ENCODE measurements around the gene RNF112.
"Not testable (repeated sequence)": the region's sequence is repeated elsewhere in the genome, so short reads cannot be mapped to it uniquely, and the experiment has no call there.

Gene RNF112

DNA sequence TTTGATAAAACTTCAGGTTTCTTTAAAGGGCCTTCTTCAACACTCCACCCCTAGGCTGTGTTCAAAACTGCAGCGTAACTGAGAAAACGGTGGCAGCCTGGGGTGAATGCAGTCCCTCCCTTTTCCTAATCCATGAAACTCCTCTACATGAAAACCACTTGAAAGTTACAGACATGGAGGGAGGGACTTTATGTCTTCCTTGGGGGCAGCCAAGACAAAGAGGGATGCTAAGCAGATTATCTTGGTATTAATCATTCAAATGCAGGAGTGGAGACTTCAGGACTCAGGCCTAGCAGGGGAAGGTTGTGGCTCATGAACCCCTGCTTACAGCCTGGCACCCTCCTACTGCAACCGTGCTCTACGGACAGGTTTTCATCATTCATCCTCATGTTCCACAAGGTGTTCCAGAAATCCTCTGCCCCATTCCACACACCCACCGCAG is 46.8 kb downstream of the RNF112 start:
- Histone ChIP-seq H3K4me1 (ENCODE audit: insufficient read depth, low read length, poor library complexity, severe bottlenecking) (no peaks in the 10 kb centered on the region), H3K9me3 (ENCODE audit: insufficient read depth, low read depth, low read length) (no peaks in the 10 kb centered on the region), H2AFZ (ENCODE audit: low read length) (no peak overlapping the region), H3K9me2 (replicated peaks; ENCODE audit: low read depth, low read length) (no peaks in the 10 kb centered on the region), H3K9ac (ENCODE audit: low read depth, low read length, poor library complexity, severe bottlenecking) (no peak overlapping the region), H3F3A (ENCODE audit: low read depth) (no peaks in the 10 kb centered on the region), H4K20me1 (ENCODE audit: insufficient read depth, low read length, poor library complexity, severe bottlenecking) (no peaks in the 10 kb centered on the region), H3K79me2 (ENCODE audit: insufficient read depth, low read length) (no peaks in the 10 kb centered on the region), H3K4me3 (ENCODE audit: low read length, poor library complexity, severe bottlenecking) (no peak overlapping the region), H3K4me2 (ENCODE audit: low read depth, low read length, poor library complexity, severe bottlenecking) (no peak overlapping the region), H3K36me3 (ENCODE audit: insufficient read depth, low read length) (no peaks in the 10 kb centered on the region), H3K27me3 (ENCODE audit: insufficient read depth, low read length, poor library complexity, severe bottlenecking) (no peaks in the 10 kb centered on the region)
- TF ChIP-seq, protein P1, sequence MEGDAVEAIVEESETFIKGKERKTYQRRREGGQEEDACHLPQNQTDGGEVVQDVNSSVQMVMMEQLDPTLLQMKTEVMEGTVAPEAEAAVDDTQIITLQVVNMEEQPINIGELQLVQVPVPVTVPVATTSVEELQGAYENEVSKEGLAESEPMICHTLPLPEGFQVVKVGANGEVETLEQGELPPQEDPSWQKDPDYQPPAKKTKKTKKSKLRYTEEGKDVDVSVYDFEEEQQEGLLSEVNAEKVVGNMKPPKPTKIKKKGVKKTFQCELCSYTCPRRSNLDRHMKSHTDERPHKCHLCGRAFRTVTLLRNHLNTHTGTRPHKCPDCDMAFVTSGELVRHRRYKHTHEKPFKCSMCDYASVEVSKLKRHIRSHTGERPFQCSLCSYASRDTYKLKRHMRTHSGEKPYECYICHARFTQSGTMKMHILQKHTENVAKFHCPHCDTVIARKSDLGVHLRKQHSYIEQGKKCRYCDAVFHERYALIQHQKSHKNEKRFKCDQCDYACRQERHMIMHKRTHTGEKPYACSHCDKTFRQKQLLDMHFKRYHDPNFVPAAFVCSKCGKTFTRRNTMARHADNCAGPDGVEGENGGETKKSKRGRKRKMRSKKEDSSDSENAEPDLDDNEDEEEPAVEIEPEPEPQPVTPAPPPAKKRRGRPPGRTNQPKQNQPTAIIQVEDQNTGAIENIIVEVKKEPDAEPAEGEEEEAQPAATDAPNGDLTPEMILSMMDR (conservative IDR thresholded peaks at IDR 0.05; ENCODE audit: low read length), result no peak
- no peak for TF ChIP-seq EZH2phosphoT487 (IDR thresholded peaks at IDR 0.05; ENCODE audit: borderline replicate concordance)

DNA sequence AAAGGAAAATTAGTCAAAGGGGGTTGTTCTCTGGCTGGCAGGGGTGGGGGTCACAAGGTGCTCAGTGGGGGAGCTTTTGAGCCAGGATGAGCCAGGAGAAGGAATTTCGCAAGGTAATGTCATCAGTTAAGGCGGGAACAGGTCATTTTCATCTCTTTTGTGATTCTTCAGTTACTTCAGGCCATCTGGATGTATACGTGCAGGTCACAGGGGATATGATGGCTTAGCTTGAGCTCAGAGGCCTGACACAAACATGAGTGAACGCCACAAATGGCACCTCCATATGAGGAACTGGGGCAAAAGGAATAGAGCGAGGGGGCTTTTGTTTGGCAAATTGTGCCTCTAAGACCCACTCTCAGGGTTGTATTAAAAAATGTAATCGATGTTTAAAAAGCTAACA is 47.4 kb downstream of the RNF112 start:
- H3K4me1 ChIP-seq (ENCODE audit: insufficient read depth, low read length, poor library complexity, severe bottlenecking); H3K4me2 ChIP-seq (ENCODE audit: low read depth, low read length, poor library complexity, severe bottlenecking); H3K9ac ChIP-seq (ENCODE audit: low read depth, low read length, poor library complexity, severe bottlenecking): not testable (repeated sequence)

DNA sequence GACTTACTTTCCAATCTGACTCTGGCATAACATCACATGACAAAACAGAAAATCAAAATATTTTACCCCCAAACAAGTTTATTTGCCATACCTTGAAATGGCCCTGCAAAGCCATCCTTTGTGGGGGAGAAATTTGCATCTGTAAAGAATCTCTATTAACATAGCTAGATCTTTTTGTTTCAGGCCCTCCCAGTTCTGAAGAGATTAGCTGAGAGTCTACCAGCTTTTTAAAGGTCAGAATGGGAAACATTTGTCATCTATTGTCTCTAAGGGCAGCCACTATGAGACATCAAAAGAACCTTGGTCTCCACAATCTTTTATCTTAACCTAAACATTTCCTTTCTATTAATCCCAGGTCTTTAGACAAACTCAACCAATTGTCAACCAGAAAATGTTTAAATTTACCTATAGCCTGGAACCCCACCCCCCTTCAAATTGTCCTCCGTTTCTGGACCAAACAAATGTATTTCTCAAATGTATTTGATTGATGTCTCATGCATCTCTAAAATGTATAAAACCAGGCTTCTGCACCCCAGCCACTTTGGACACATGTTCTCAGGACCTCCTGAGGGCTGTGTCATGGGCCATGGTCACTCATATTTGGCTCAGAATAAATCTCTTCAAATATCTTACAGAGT is 48.1 kb downstream of the RNF112 start:
- not testable (repeated sequence) for H3K79me2 ChIP-seq (ENCODE audit: insufficient read depth, low read length); H3K4me2 ChIP-seq (ENCODE audit: low read depth, low read length, poor library complexity, severe bottlenecking); H3K9me3 ChIP-seq (ENCODE audit: insufficient read depth, low read depth, low read length); H3K9me2 ChIP-seq (replicated peaks; ENCODE audit: low read depth, low read length); H3F3A ChIP-seq (ENCODE audit: low read depth); H3K36me3 ChIP-seq (ENCODE audit: insufficient read depth, low read length); H3K4me1 ChIP-seq (ENCODE audit: insufficient read depth, low read length, poor library complexity, severe bottlenecking); H3K4me3 ChIP-seq (ENCODE audit: low read length, poor library complexity, severe bottlenecking); H4K20me1 ChIP-seq (ENCODE audit: insufficient read depth, low read length, poor library complexity, severe bottlenecking); H3K27me3 ChIP-seq (ENCODE audit: insufficient read depth, low read length, poor library complexity, severe bottlenecking); H2AFZ ChIP-seq (ENCODE audit: low read length); H3K9ac ChIP-seq (ENCODE audit: low read depth, low read length, poor library complexity, severe bottlenecking)

More for the DNA sequence above, 47.4 kb downstream of the RNF112 start:
- H3F3A ChIP-seq (ENCODE audit: low read depth); H3K36me3 ChIP-seq (ENCODE audit: insufficient read depth, low read length); H4K20me1 ChIP-seq (ENCODE audit: insufficient read depth, low read length, poor library complexity, severe bottlenecking); H3K9me3 ChIP-seq (ENCODE audit: insufficient read depth, low read depth, low read length); H3K9me2 ChIP-seq (replicated peaks; ENCODE audit: low read depth, low read length); H3K4me3 ChIP-seq (ENCODE audit: low read length, poor library complexity, severe bottlenecking); H3K79me2 ChIP-seq (ENCODE audit: insufficient read depth, low read length); H2AFZ ChIP-seq (ENCODE audit: low read length); H3K27me3 ChIP-seq (ENCODE audit: insufficient read depth, low read length, poor library complexity, severe bottlenecking): not testable (repeated sequence)

DNA sequence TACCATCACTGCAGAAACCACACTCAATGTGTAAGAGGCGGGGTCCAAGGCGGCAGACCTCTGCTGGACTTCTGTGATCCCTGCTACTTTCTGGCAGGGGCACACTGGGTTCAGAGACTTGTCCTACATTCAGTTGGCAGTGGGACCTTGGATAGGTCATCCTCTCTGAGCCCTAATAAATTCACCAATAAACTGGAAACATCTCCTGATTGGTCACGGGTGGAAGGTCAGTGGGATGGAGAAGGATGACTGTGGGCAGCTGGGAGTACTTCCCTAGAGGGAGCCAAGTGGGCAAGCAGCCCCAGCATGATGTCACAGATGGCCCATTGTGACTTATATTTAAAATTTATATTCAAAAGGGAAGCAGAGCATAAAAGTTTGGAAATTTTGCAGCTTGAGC is 49.7 kb downstream of the RNF112 start:
- H3K9me2 ChIP-seq (replicated peaks; ENCODE audit: low read depth, low read length), result no peaks in the 10 kb centered on the region
- no peak overlapping the region for H3K4me3 ChIP-seq (ENCODE audit: low read length, poor library complexity, severe bottlenecking)
- no peaks in the 10 kb centered on the region for H3K36me3 ChIP-seq (ENCODE audit: insufficient read depth, low read length)
- H3K9me3 ChIP-seq (ENCODE audit: insufficient read depth, low read depth, low read length), result no peaks in the 10 kb centered on the region
- H4K20me1 ChIP-seq (ENCODE audit: insufficient read depth, low read length, poor library complexity, severe bottlenecking), result no peaks in the 10 kb centered on the region
- no peak overlapping the region for H3K4me2 ChIP-seq (ENCODE audit: low read depth, low read length, poor library complexity, severe bottlenecking)
- H3K79me2 ChIP-seq (ENCODE audit: insufficient read depth, low read length), result no peaks in the 10 kb centered on the region
- no peak overlapping the region for H2AFZ ChIP-seq (ENCODE audit: low read length)
- no peak overlapping the region for H3K9ac ChIP-seq (ENCODE audit: low read depth, low read length, poor library complexity, severe bottlenecking)
- no peaks in the 10 kb centered on the region for H3K4me1 ChIP-seq (ENCODE audit: insufficient read depth, low read length, poor library complexity, severe bottlenecking)
- H3F3A ChIP-seq (ENCODE audit: low read depth), result no peaks in the 10 kb centered on the region
- no peaks in the 10 kb centered on the region for H3K27me3 ChIP-seq (ENCODE audit: insufficient read depth, low read length, poor library complexity, severe bottlenecking)
- TF ChIP-seq, protein P1 (conservative IDR thresholded peaks at IDR 0.05; ENCODE audit: low read length), result no peak
- no peak for TF ChIP-seq EZH2phosphoT487 (IDR thresholded peaks at IDR 0.05; ENCODE audit: borderline replicate concordance)

Measured in Loucy (cell line).